CD14-positive monocyte (primary cell): ENCODE data around the gene IKZF4. TPM values are rescaled to one million over a fixed set of nuclear protein-coding genes. Genes with fewer than 3 reads are reported as not detected.
"Not testable (repeated sequence)": the region's sequence is repeated elsewhere in the genome, so short reads cannot be mapped to it uniquely, and the experiment has no call there.

ENCODE experiments used
- DNase-seq, 3 donors: peaks; one replicate each; pipeline ENCODE4 v3.0.0-alpha.2; 2011 to 2022
- H2AFZ ChIP-seq: 2 replicates; pipeline ENCODE4 v1.6.0; 2012; ENCODE audit warnings: mild to moderate bottlenecking, low read depth, low read length, inconsistent platforms; ENCODE audit not compliant: insufficient read depth, poor library complexity, severe bottlenecking
- H3K27ac ChIP-seq, 2 donors: 1 replicate in 1 of 2; 2 replicates in 1 of 2; pipeline ENCODE4 v1.5.1; 2012 to 2013; ENCODE audit warnings: low read length in 2 of 2, control low read depth in 1 of 2, inconsistent platforms in 1 of 2, low read depth in 1 of 2, mild to moderate bottlenecking in 1 of 2
- H3K27me3 ChIP-seq, 2 donors: one replicate each; pipeline versions ENCODE4 v1.6.0 to v1.6.1; 2011 to 2013; ENCODE audit warnings: low read length in 2 of 2; ENCODE audit not compliant: control insufficient read depth in 2 of 2, insufficient read depth in 2 of 2
- H3K36me3 ChIP-seq, 2 donors: replicated peaks in 1 of 2; 1 replicate in 1 of 2; 2 replicates in 1 of 2; pipeline versions ENCODE4 v1.5.1 to v1.6.1; 2012 to 2013; ENCODE audit warnings: low read length in 2 of 2, control low read depth in 1 of 2, inconsistent platforms in 1 of 2, mild to moderate bottlenecking in 1 of 2; ENCODE audit not compliant: insufficient read depth in 2 of 2, control insufficient read depth in 1 of 2
- H3K4me1 ChIP-seq, 2 donors: 1 replicate in 1 of 2; 2 replicates in 1 of 2; pipeline versions ENCODE4 v1.5.1 to v1.6.1; 2012 to 2013; ENCODE audit warnings: low read length in 2 of 2, control low read depth in 1 of 2, inconsistent platforms in 1 of 2, mild to moderate bottlenecking in 1 of 2, moderate library complexity in 1 of 2; ENCODE audit not compliant: insufficient read depth in 2 of 2, control insufficient read depth in 1 of 2
- H3K4me2 ChIP-seq: replicated peaks from 2 replicates; pipeline ENCODE3; 2012; ENCODE audit warnings: low read length, moderate library complexity, mild to moderate bottlenecking; ENCODE audit not compliant: poor library complexity, severe bottlenecking; ENCODE audit errors: extremely low read depth
- H3K4me3 ChIP-seq, 3 experiments: fragments of 200-600 bp in 1 of 3; sonication (generic) in 1 of 3; replicated peaks in 1 of 3; 1 replicate in 2 of 3; 2 replicates in 1 of 3; pipeline ENCODE4 v1.5.1; 2011 to 2013; ENCODE audit warnings: low read length in 3 of 3, mild to moderate bottlenecking in 3 of 3, control low read depth in 2 of 3, low read depth in 2 of 3, inconsistent platforms in 1 of 3, moderate library complexity in 1 of 3
- H3K79me2 ChIP-seq: 2 replicates; pipeline ENCODE4 v1.6.0; 2012; ENCODE audit warnings: mild to moderate bottlenecking, control low read depth, inconsistent platforms, low read length, moderate library complexity; ENCODE audit not compliant: insufficient read depth
- H3K9ac ChIP-seq: 2 replicates; pipeline ENCODE4 v1.6.0; 2017; ENCODE audit warnings: low read length, mild to moderate bottlenecking; ENCODE audit not compliant: insufficient read depth, poor library complexity, severe bottlenecking
- H3K9me3 ChIP-seq, 2 donors: replicated peaks in 1 of 2; 1 replicate in 1 of 2; 2 replicates in 1 of 2; pipeline versions ENCODE4 v1.5.1 to v1.6.1; 2012 to 2013; ENCODE audit warnings: low read length in 2 of 2, control low read depth in 1 of 2; ENCODE audit not compliant: control insufficient read depth in 1 of 2, insufficient read depth in 1 of 2
- H4K20me1 ChIP-seq: 2 replicates; pipeline ENCODE4 v1.6.0; 2012; ENCODE audit warnings: mild to moderate bottlenecking, low read length, control low read depth, moderate library complexity; ENCODE audit not compliant: insufficient read depth
- H3K27ac Mint-ChIP-seq, 7 donors: one replicate each; pipeline ENCODE4 v1.8.0; 2020; ENCODE audit warnings: mild to moderate bottlenecking in 7 of 7, mixed read lengths in 7 of 7, moderate library complexity in 6 of 7, inconsistent platforms in 2 of 7
- H3K27me3 Mint-ChIP-seq, 3 donors: one replicate each; pipeline ENCODE4 v1.8.0; 2021 to 2022; ENCODE audit warnings: low read depth in 3 of 3, mild to moderate bottlenecking in 3 of 3, mixed read lengths in 3 of 3, moderate library complexity in 3 of 3, inconsistent platforms in 1 of 3
- H3K36me3 Mint-ChIP-seq, 2 donors: one replicate each; pipeline ENCODE4 v1.8.0; 2020; ENCODE audit warnings: mixed read lengths in 2 of 2, inconsistent platforms in 1 of 2, mild to moderate bottlenecking in 1 of 2
- H3K4me1 Mint-ChIP-seq: one replicate; pipeline ENCODE4 v1.8.0; 2020; ENCODE audit warnings: mild to moderate bottlenecking, mixed read lengths
- H3K4me3 Mint-ChIP-seq, 2 donors: one replicate each; pipeline ENCODE4 v1.8.0; 2020; ENCODE audit warnings: mild to moderate bottlenecking in 2 of 2, mixed read lengths in 2 of 2, moderate library complexity in 1 of 2
- H3K9me3 Mint-ChIP-seq, 7 donors: one replicate each; pipeline ENCODE4 v1.8.0; 2020 to 2022; ENCODE audit warnings: mixed read lengths in 7 of 7, mild to moderate bottlenecking in 6 of 7, moderate library complexity in 6 of 7, inconsistent platforms in 2 of 7
- WGBS: methylation state at CpG from one replicate; pipeline ENCODE4 v1.1.5; 2013; ENCODE audit warnings: missing lambda C conversion rate; ENCODE audit not compliant: insufficient coverage; 5-methylcytosine and 5-hydroxymethylcytosine counted together
- intact Hi-C, 2 donors: fragments of 100-400 bp; cut with micrococcal nuclease; formaldehyde crosslinking; loops; one replicate each; pipeline versions ENCODE4 v1.15.0 to v1.15.1; 2023
- polyA plus RNA-seq, 3 donors: library from polyadenylated mRNA; depleted of rRNA in 1 of 3; unstranded in 2 of 3; stranded (reverse) in 1 of 3; fragments of 300-500 nt in 2 of 3; fragments of >200 nt in 1 of 3; fragmentation: Illumina TruSeq in 2 of 3; gene quantifications; 1 replicate in 2 of 3; 2 replicates in 1 of 3; pipeline ENCODE4 v1.2.3, GENCODE V29; 2012 to 2021
- TF ChIP-seq, protein P1 (sequence below): fragments of 200-600 bp; IDR thresholded peaks from one replicate; pipeline ENCODE4 v1.8.0; 2022; ENCODE audit warnings: antibody characterized with exemption, mild to moderate bottlenecking

The IKZF4 gene
- polyA plus RNA-seq, 3 donors = 0.09 to 4.9 (median 1.3) TPM

- Histone ChIP-seq H3K9ac (no peak overlapping the region), H3K9me3 (no peaks in the 10 kb centered on the region), H4K20me1 (no peaks in the 10 kb centered on the region), H3K4me3 (no peak overlapping the region), H3K79me2 (no peaks in the 10 kb centered on the region), H3K4me1 (no peaks in the 10 kb centered on the region), H2AFZ (no peak overlapping the region), H3K4me2 (no peak overlapping the region), H3K36me3 (no peaks in the 10 kb centered on the region), H3K27me3 (no peaks in the 10 kb centered on the region), H3K27ac (no peak overlapping the region)
- no peak overlapping the region for H3K4me3 Mint-ChIP-seq
- intact Hi-C loops = no loop called here
- H3K27me3 Mint-ChIP-seq = peaks cover 2 to 5% (median 2%) of the 10 kb centered on the region in 3 donors
- H3K27ac Mint-ChIP-seq = no peak overlapping the region
- H3K36me3 Mint-ChIP-seq = no peaks in the 10 kb centered on the region
- 100% methylated on average over 5 of the region's 6 CpGs for WGBS
- TF ChIP-seq, protein P1, sequence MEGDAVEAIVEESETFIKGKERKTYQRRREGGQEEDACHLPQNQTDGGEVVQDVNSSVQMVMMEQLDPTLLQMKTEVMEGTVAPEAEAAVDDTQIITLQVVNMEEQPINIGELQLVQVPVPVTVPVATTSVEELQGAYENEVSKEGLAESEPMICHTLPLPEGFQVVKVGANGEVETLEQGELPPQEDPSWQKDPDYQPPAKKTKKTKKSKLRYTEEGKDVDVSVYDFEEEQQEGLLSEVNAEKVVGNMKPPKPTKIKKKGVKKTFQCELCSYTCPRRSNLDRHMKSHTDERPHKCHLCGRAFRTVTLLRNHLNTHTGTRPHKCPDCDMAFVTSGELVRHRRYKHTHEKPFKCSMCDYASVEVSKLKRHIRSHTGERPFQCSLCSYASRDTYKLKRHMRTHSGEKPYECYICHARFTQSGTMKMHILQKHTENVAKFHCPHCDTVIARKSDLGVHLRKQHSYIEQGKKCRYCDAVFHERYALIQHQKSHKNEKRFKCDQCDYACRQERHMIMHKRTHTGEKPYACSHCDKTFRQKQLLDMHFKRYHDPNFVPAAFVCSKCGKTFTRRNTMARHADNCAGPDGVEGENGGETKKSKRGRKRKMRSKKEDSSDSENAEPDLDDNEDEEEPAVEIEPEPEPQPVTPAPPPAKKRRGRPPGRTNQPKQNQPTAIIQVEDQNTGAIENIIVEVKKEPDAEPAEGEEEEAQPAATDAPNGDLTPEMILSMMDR = no peak
- no peak for DNase-seq
- peaks cover 0 to 2% (median 0%) of the 10 kb centered on the region in 7 donors for H3K9me3 Mint-ChIP-seq
- no peaks in the 10 kb centered on the region for H3K4me1 Mint-ChIP-seq
These were observed 32.6 kb downstream of the IKZF4 start for GRCh38 chr12:56053407-56053893.

DNA sequence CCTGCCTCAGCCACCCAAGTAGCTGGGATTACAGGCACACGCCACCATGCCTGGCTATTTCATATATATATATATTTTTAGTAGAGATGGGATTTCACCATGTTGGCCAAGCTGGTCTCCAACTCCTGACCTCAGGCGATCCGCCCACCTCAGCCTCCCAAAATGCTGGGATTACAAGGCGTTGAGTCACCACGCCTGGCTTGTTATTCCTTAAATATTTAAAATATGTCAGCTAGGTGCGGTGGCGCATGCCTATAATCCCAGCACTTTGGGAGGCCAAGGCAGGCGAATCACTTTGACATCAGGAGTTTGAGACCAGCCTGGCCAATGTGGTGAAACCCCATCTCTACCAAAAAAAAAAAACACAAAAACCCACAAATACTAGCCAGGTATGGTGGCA is 39.1 kb downstream of the IKZF4 start:
- H3K36me3 Mint-ChIP-seq, H3K9me3 ChIP-seq, H3K9ac ChIP-seq, DNase-seq, H3K27me3 Mint-ChIP-seq, H3K9me3 Mint-ChIP-seq, H3K79me2 ChIP-seq, H3K4me2 ChIP-seq, H3K4me3 ChIP-seq, H3K4me1 ChIP-seq, H3K27me3 ChIP-seq, H4K20me1 ChIP-seq, H3K36me3 ChIP-seq, H3K27ac ChIP-seq, H2AFZ ChIP-seq, intact Hi-C loops, H3K27ac Mint-ChIP-seq, H3K4me3 Mint-ChIP-seq, H3K4me1 Mint-ChIP-seq: not testable (repeated sequence)
- WGBS = 100% methylated on average over 4 of the region's 8 CpGs
